ENCODE results near the gene DTWD2. TPM values are rescaled to one million over a fixed set of nuclear protein-coding genes. Genes with fewer than 3 reads are reported as not detected.
"Not testable (repeated sequence)": the region's sequence is repeated elsewhere in the genome, so short reads cannot be mapped to it uniquely, and the experiment has no call there.

Gene DTWD2
- total RNA-seq, 1 donor, result 4.0 TPM

- Histone ChIP-seq H3K27me3 (ENCODE audit: insufficient read depth, low read length) (no peaks in the 10 kb centered on the region), H3K4me1 (ENCODE audit: insufficient read depth, low read length) (no peaks in the 10 kb centered on the region), H3K9me3 (ENCODE audit: low read depth, low read length) (no peaks in the 10 kb centered on the region), H3K4me3 (ENCODE audit: low read length) (no peak overlapping the region)
Measured at GRCh38 chr5:118889165-118889564, 99.2 kb downstream of the DTWD2 start.

GRCh38 chr5:118888556-118888955, 99.8 kb downstream of the DTWD2 start:
- H3K9me3 ChIP-seq (ENCODE audit: low read depth, low read length), result no peaks in the 10 kb centered on the region

GRCh38 chr5:118883362-118883761, 105.0 kb downstream of the DTWD2 start:
- Histone ChIP-seq H3K4me3 (ENCODE audit: low read length) (no peak overlapping the region), H3K9me3 (ENCODE audit: low read depth, low read length) (no peaks in the 10 kb centered on the region), H3K4me1 (ENCODE audit: insufficient read depth, low read length) (no peaks in the 10 kb centered on the region), H3K27me3 (ENCODE audit: insufficient read depth, low read length) (no peaks in the 10 kb centered on the region)

More at GRCh38 chr5:118888556-118888955, 99.8 kb downstream of the DTWD2 start:
- no peaks in the 10 kb centered on the region for H3K27me3 ChIP-seq (ENCODE audit: insufficient read depth, low read length)
- no peaks in the 10 kb centered on the region for H3K4me1 ChIP-seq (ENCODE audit: insufficient read depth, low read length)
- no peak overlapping the region for H3K4me3 ChIP-seq (ENCODE audit: low read length)

- no peaks in the 10 kb centered on the region for H3K27me3 ChIP-seq (ENCODE audit: insufficient read depth, low read length)
- no peaks in the 10 kb centered on the region for H3K9me3 ChIP-seq (ENCODE audit: low read depth, low read length)
- H3K4me3 ChIP-seq (ENCODE audit: low read length), result no peak overlapping the region
- H3K4me1 ChIP-seq (ENCODE audit: insufficient read depth, low read length), result no peaks in the 10 kb centered on the region
Measured at GRCh38 chr5:118882666-118883065, 105.7 kb downstream of the DTWD2 start.

GRCh38 chr5:118876852-118877251, 111.5 kb downstream of the DTWD2 start:
- not testable (repeated sequence) for H3K4me1 ChIP-seq (ENCODE audit: insufficient read depth, low read length); H3K27me3 ChIP-seq (ENCODE audit: insufficient read depth, low read length); H3K4me3 ChIP-seq (ENCODE audit: low read length)
- H3K9me3 ChIP-seq (ENCODE audit: low read depth, low read length), result peaks cover 25% of the 10 kb centered on the region

- Histone ChIP-seq H3K9me3 (ENCODE audit: low read depth, low read length) (peaks cover 25% of the 10 kb centered on the region), H3K27me3 (ENCODE audit: insufficient read depth, low read length) (no peaks in the 10 kb centered on the region), H3K4me1 (ENCODE audit: insufficient read depth, low read length) (no peaks in the 10 kb centered on the region), H3K4me3 (ENCODE audit: low read length) (no peak overlapping the region)
Measured at GRCh38 chr5:118875131-118875530, 113.2 kb downstream of the DTWD2 start.

GRCh38 chr5:118873417-118873816, 114.9 kb downstream of the DTWD2 start:
- no peaks in the 10 kb centered on the region for H3K27me3 ChIP-seq (ENCODE audit: insufficient read depth, low read length)
- H3K4me3 ChIP-seq (ENCODE audit: low read length), result no peak overlapping the region
- no peaks in the 10 kb centered on the region for H3K4me1 ChIP-seq (ENCODE audit: insufficient read depth, low read length)
- H3K9me3 ChIP-seq (ENCODE audit: low read depth, low read length), result peaks cover 25% of the 10 kb centered on the region

GRCh38 chr5:118863345-118863744, 125.0 kb downstream of the DTWD2 start:
- H3K4me3 ChIP-seq (ENCODE audit: low read length), result no peak overlapping the region

GRCh38 chr5:118862596-118862995, 125.8 kb downstream of the DTWD2 start:
- H3K27me3 ChIP-seq (ENCODE audit: insufficient read depth, low read length), result no peaks in the 10 kb centered on the region
- no peak overlapping the region for H3K4me3 ChIP-seq (ENCODE audit: low read length)
- H3K9me3 ChIP-seq (ENCODE audit: low read depth, low read length), result no peaks in the 10 kb centered on the region
- no peaks in the 10 kb centered on the region for H3K4me1 ChIP-seq (ENCODE audit: insufficient read depth, low read length)

More at GRCh38 chr5:118863345-118863744, 125.0 kb downstream of the DTWD2 start:
- Histone ChIP-seq H3K4me1 (ENCODE audit: insufficient read depth, low read length) (no peaks in the 10 kb centered on the region), H3K27me3 (ENCODE audit: insufficient read depth, low read length) (no peaks in the 10 kb centered on the region), H3K9me3 (ENCODE audit: low read depth, low read length) (no peaks in the 10 kb centered on the region)

GRCh38 chr5:118857700-118858099, 130.6 kb downstream of the DTWD2 start:
- Histone ChIP-seq H3K9me3 (ENCODE audit: low read depth, low read length) (peaks cover 8% of the 10 kb centered on the region), H3K27me3 (ENCODE audit: insufficient read depth, low read length) (no peaks in the 10 kb centered on the region), H3K4me3 (ENCODE audit: low read length) (no peak overlapping the region), H3K4me1 (ENCODE audit: insufficient read depth, low read length) (no peaks in the 10 kb centered on the region)

GRCh38 chr5:118854819-118855218, 133.5 kb downstream of the DTWD2 start:
- no peaks in the 10 kb centered on the region for H3K4me1 ChIP-seq (ENCODE audit: insufficient read depth, low read length)
- peaks cover 13% of the 10 kb centered on the region for H3K9me3 ChIP-seq (ENCODE audit: low read depth, low read length)
- no peaks in the 10 kb centered on the region for H3K27me3 ChIP-seq (ENCODE audit: insufficient read depth, low read length)
- no peak overlapping the region for H3K4me3 ChIP-seq (ENCODE audit: low read length)

GRCh38 chr5:118851785-118852184, 136.6 kb downstream of the DTWD2 start:
- H3K4me1 ChIP-seq (ENCODE audit: insufficient read depth, low read length); H3K27me3 ChIP-seq (ENCODE audit: insufficient read depth, low read length); H3K4me3 ChIP-seq (ENCODE audit: low read length): not testable (repeated sequence)
- peaks cover 13% of the 10 kb centered on the region for H3K9me3 ChIP-seq (ENCODE audit: low read depth, low read length)

GRCh38 chr5:118849507-118849906, 138.8 kb downstream of the DTWD2 start:
- H3K9me3 ChIP-seq (ENCODE audit: low read depth, low read length), result peaks cover 13% of the 10 kb centered on the region
- not testable (repeated sequence) for H3K27me3 ChIP-seq (ENCODE audit: insufficient read depth, low read length); H3K4me3 ChIP-seq (ENCODE audit: low read length); H3K4me1 ChIP-seq (ENCODE audit: insufficient read depth, low read length)

GRCh38 chr5:118844351-118844750, 144.0 kb downstream of the DTWD2 start:
- H3K4me1 ChIP-seq (ENCODE audit: insufficient read depth, low read length), result no peaks in the 10 kb centered on the region
- no peaks in the 10 kb centered on the region for H3K27me3 ChIP-seq (ENCODE audit: insufficient read depth, low read length)
- no peak overlapping the region for H3K4me3 ChIP-seq (ENCODE audit: low read length)
- H3K9me3 ChIP-seq (ENCODE audit: low read depth, low read length), result no peaks in the 10 kb centered on the region

GRCh38 chr5:118834710-118835109, 153.6 kb downstream of the DTWD2 start:
- Histone ChIP-seq H3K9me3 (ENCODE audit: low read depth, low read length) (no peaks in the 10 kb centered on the region), H3K27me3 (ENCODE audit: insufficient read depth, low read length) (no peaks in the 10 kb centered on the region), H3K4me1 (ENCODE audit: insufficient read depth, low read length) (no peaks in the 10 kb centered on the region), H3K4me3 (ENCODE audit: low read length) (no peak overlapping the region)

GRCh38 chr5:118832974-118833373, 155.4 kb downstream of the DTWD2 start:
- Histone ChIP-seq H3K9me3 (ENCODE audit: low read depth, low read length) (no peaks in the 10 kb centered on the region), H3K4me3 (ENCODE audit: low read length) (no peak overlapping the region), H3K27me3 (ENCODE audit: insufficient read depth, low read length) (no peaks in the 10 kb centered on the region)

GRCh38 chr5:118825226-118825625, 163.1 kb downstream of the DTWD2 start:
- Histone ChIP-seq H3K4me3 (ENCODE audit: low read length) (no peak overlapping the region), H3K4me1 (ENCODE audit: insufficient read depth, low read length) (no peaks in the 10 kb centered on the region), H3K27me3 (ENCODE audit: insufficient read depth, low read length) (no peaks in the 10 kb centered on the region), H3K9me3 (ENCODE audit: low read depth, low read length) (no peaks in the 10 kb centered on the region)

More at GRCh38 chr5:118832974-118833373, 155.4 kb downstream of the DTWD2 start:
- no peaks in the 10 kb centered on the region for H3K4me1 ChIP-seq (ENCODE audit: insufficient read depth, low read length)

Measured in mononuclear cell (primary cell).